Neural progenitor cell (in vitro differentiated cells): ENCODE data around the gene ZPLD1.

Source experiments
- CTCF ChIP-seq: fragments of 200-600 bp; sonication (generic); IDR thresholded peaks from 2 replicates; pipeline ENCODE4 v1.5.1; 2017; ENCODE audit warnings: antibody characterized with exemption, mild to moderate bottlenecking
- EZH2 ChIP-seq: fragments of 200-600 bp; sonication (generic); IDR thresholded peaks from 2 replicates; pipeline ENCODE4 v1.6.1; 2017; ENCODE audit warnings: antibody characterized with exemption, mild to moderate bottlenecking, moderate library complexity
- EZH2phosphoT487 ChIP-seq: fragments of 200-600 bp; sonication (generic); IDR thresholded peaks from 2 replicates; pipeline ENCODE4 v1.6.1; 2017; ENCODE audit warnings: antibody characterized with exemption

- TF ChIP-seq CTCF (no peak), EZH2 (no peak), EZH2phosphoT487 (no peak)
These were observed 34.0 kb upstream of the ZPLD1 start for GRCh38 chr3:102400766-102401165.
